Sigmoid colon (tissue), 7 donors: ENCODE measurements around the gene PIGW. TPM values are rescaled to one million over a fixed set of nuclear protein-coding genes. Genes with fewer than 3 reads are reported as not detected.

Experiments used
- DNase-seq: peaks from one replicate; pipeline ENCODE4 v3.0.0-alpha.2; 2019
- H3K27ac ChIP-seq, 4 donors: fragments of 200-600 bp; sonication (generic); one replicate each; pipeline ENCODE4 v1.5.1; 2016 to 2019; ENCODE audit warnings: mild to moderate bottlenecking in 1 of 4
- H3K27me3 ChIP-seq, 3 donors: fragments of 200-600 bp; sonication (generic); one replicate each; pipeline ENCODE4 v1.5.1; 2019; ENCODE audit warnings: mild to moderate bottlenecking in 1 of 3
- H3K36me3 ChIP-seq, 4 donors: fragments of 200-600 bp; sonication (generic); one replicate each; pipeline ENCODE4 v1.5.1; 2016 to 2019
- H3K4me1 ChIP-seq, 4 donors: fragments of 200-600 bp; sonication (generic); one replicate each; pipeline ENCODE4 v1.5.1; 2017 to 2019
- H3K4me3 ChIP-seq, 4 donors: fragments of 200-600 bp; sonication (generic); one replicate each; pipeline ENCODE4 v1.5.1; 2017 to 2019; ENCODE audit warnings: mild to moderate bottlenecking in 2 of 4, moderate library complexity in 1 of 4
- H3K9me3 ChIP-seq, 4 donors: fragments of 200-600 bp in 3 of 4; sonication (generic) in 3 of 4; one replicate each; pipeline versions ENCODE4 v1.5.1 to v1.6.1; 2013 to 2019
- CTCF ChIP-seq, 4 experiments: fragments of 450-650 bp in 3 of 4; fragments of 200-600 bp in 1 of 4; IDR thresholded peaks; one replicate each; pipeline ENCODE4 v1.5.1; 2016 to 2019; ENCODE audit warnings: antibody characterized with exemption in 4 of 4, mild to moderate bottlenecking in 3 of 4, moderate library complexity in 2 of 4
- EP300 ChIP-seq, 4 donors: sonication (generic); formaldehyde crosslinking; IDR thresholded peaks; one replicate each; pipeline ENCODE4 v1.6.1; 2017; ENCODE audit warnings: antibody characterized with exemption in 4 of 4
- POLR2A ChIP-seq, 2 donors: fragments of 450-650 bp; IDR thresholded peaks; one replicate each; pipeline ENCODE4 v1.6.1; 2016; ENCODE audit warnings: antibody characterized with exemption in 2 of 2, mild to moderate bottlenecking in 2 of 2, moderate library complexity in 2 of 2
- POLR2AphosphoS5 ChIP-seq, 4 donors: sonication (generic); formaldehyde crosslinking; IDR thresholded peaks; one replicate each; pipeline ENCODE4 v1.6.1; 2017; ENCODE audit warnings: antibody characterized with exemption in 4 of 4
- WGBS, 2 donors: extraction: QIAGEN DNeasy Blood & Tissue Kit; methylation state at CpG; one replicate each; pipeline ENCODE4 v1.1.7; 2013; 5-methylcytosine and 5-hydroxymethylcytosine counted together
- intact Hi-C: fragments of 100-400 bp; cut with DNase I; formaldehyde crosslinking; loops from one replicate; pipeline ENCODE4 v1.15.1; 2023
- polyA plus RNA-seq, 3 donors: library from polyadenylated mRNA; stranded (reverse); fragments of 200-250 nt; gene quantifications; one replicate each; pipeline ENCODE4 v1.2.3, GENCODE V29; 2013
- small RNA-seq, 3 donors: library from RNA; depleted of rRNA; stranded (forward); fragments of <200 nt; gene quantifications; one replicate each; pipeline ENCODE3, GENCODE V24; 2016
- total RNA-seq, 4 donors: library from RNA; depleted of rRNA; stranded (reverse); fragments of >200 nt; gene quantifications; one replicate each; pipeline ENCODE4 v1.1.0, GENCODE V29; 2016
- donor health status: healthy with polysubstance abuse.
- donor health status: Bipolar disorder and iron deficiency.
- donor health status: healthy.

PIGW gene
- total and polyA plus RNA-seq, 7 donors = 1.7 to 8.6 (median 3.7) TPM

- TF ChIP-seq CTCF (IDR thresholded peaks at IDR 0.05) (no peak), POLR2A (IDR thresholded peaks at IDR 0.05) (no peak), EP300 (IDR thresholded peaks at IDR 0.05) (no peak), POLR2AphosphoS5 (IDR thresholded peaks at IDR 0.05) (no peak)
- H3K27me3 ChIP-seq = no peaks in the 10 kb centered on the region
- no peaks in the 10 kb centered on the region for H3K9me3 ChIP-seq
- no peak for DNase-seq
- H3K36me3 ChIP-seq = peaks cover 20 to 76% (median 30%) of the 10 kb centered on the region in 4 donors
- no peak overlapping the region for H3K27ac ChIP-seq
- intact Hi-C loops = no loop called here
- H3K4me3 ChIP-seq = no peak overlapping the region
- WGBS, 2 donors = 85 to 95% methylated on average over 2 of the region's 2 CpGs
- no peaks in the 10 kb centered on the region for H3K4me1 ChIP-seq
These were observed 42.0 kb downstream of the PIGW start for GRCh38 chr17:36576793-36577192.

GRCh38 chr17:36578671-36579070 is 43.9 kb downstream of the PIGW start:
- H3K4me3 ChIP-seq = no peak overlapping the region
- H3K27me3 ChIP-seq = no peaks in the 10 kb centered on the region
- peaks cover 27 to 76% (median 39%) of the 10 kb centered on the region in 4 donors for H3K36me3 ChIP-seq
- intact Hi-C loops = no loop called here
- TF ChIP-seq POLR2AphosphoS5 (IDR thresholded peaks at IDR 0.05) = no peak
- TF ChIP-seq CTCF (IDR thresholded peaks at IDR 0.05) = no peak
- no peak for TF ChIP-seq EP300 (IDR thresholded peaks at IDR 0.05)
- no peak for TF ChIP-seq POLR2A (IDR thresholded peaks at IDR 0.05)
- no peaks in the 10 kb centered on the region for H3K4me1 ChIP-seq
- no peaks in the 10 kb centered on the region for H3K9me3 ChIP-seq
- WGBS, 2 donors = 95 to 96% methylated on average over 2 of the region's 2 CpGs
- H3K27ac ChIP-seq = no peak overlapping the region
- DNase-seq = no peak

- no peak overlapping the region for H3K27ac ChIP-seq
- H3K27me3 ChIP-seq = no peaks in the 10 kb centered on the region
- WGBS, 2 donors = 20 to 65% methylated on average over 1 of the region's 1 CpG
- no peaks in the 10 kb centered on the region for H3K9me3 ChIP-seq
- intact Hi-C loops = no loop called here
- H3K4me1 ChIP-seq = no peaks in the 10 kb centered on the region
- TF ChIP-seq POLR2AphosphoS5 (IDR thresholded peaks at IDR 0.05) (no peak), POLR2A (IDR thresholded peaks at IDR 0.05) (no peak)
- peaks cover 32 to 99% (median 58%) of the 10 kb centered on the region in 4 donors for H3K36me3 ChIP-seq
- no peak for DNase-seq
- no peak overlapping the region for H3K4me3 ChIP-seq
These were observed 49.0 kb downstream of the PIGW start for GRCh38 chr17:36583787-36584186.

GRCh38 chr17:36586138-36586537 is 51.4 kb downstream of the PIGW start:
- H3K36me3 ChIP-seq = peaks cover 20 to 94% (median 42%) of the 10 kb centered on the region in 4 donors
- H3K27me3 ChIP-seq = no peaks in the 10 kb centered on the region
- no peaks in the 10 kb centered on the region for H3K9me3 ChIP-seq
- TF ChIP-seq POLR2A (IDR thresholded peaks at IDR 0.05) (no peak), POLR2AphosphoS5 (IDR thresholded peaks at IDR 0.05) (no peak), EP300 (IDR thresholded peaks at IDR 0.05) (no peak), CTCF (IDR thresholded peaks at IDR 0.05) (no peak)
- H3K27ac ChIP-seq = no peak overlapping the region
- H3K4me3 ChIP-seq = no peak overlapping the region
- DNase-seq = no peak
- 96 to 97% methylated on average over 2 of the region's 2 CpGs for WGBS, 2 donors
- peaks cover 0 to 3% (median 2%) of the 10 kb centered on the region in 4 donors for H3K4me1 ChIP-seq
- intact Hi-C loops = no loop called here

Small RNA genes within 50 kb of the gene (small RNA-seq; reads per million reads assigned to genes)
- gene RNA5SP439 = 0 reads per million in 3 donors

Other genes starting within 250 kb of the PIGW start
- gene TBC1D3G, start 211.1 kb upstream of the PIGW start, total RNA-seq = 1 to 10 TPM in 1 of 4 donors, not detected in 3; 1.4 TPM
- gene TBC1D3G, start 211.1 kb upstream of the PIGW start, polyA plus RNA-seq = under 1 TPM in 1 of 3 donors, not detected in 2; 0.46 TPM
- not detected for gene TBC1D3H, start 146.6 kb upstream of the PIGW start, total RNA-seq
- gene TBC1D3H, start 146.6 kb upstream of the PIGW start, polyA plus RNA-seq = under 1 TPM in 1 of 3 donors, not detected in 2; 0.46 TPM
- gene ZNHIT3, start 48.3 kb upstream of the PIGW start, total RNA-seq = 10 to 100 TPM; 31.0 to 59.9 (median 44.9) TPM
- 10 to 100 TPM; 49.9 to 60.7 (median 51.8) TPM for gene ZNHIT3, start 48.3 kb upstream of the PIGW start, polyA plus RNA-seq
- gene MYO19, start 119 bp upstream of the PIGW start, total RNA-seq = 10 to 100 TPM; 49.9 to 67.2 (median 59.5) TPM
- 10 to 100 TPM; 19.2 to 60.6 (median 20.3) TPM for gene MYO19, start 119 bp upstream of the PIGW start, polyA plus RNA-seq
- gene GGNBP2, start 9.9 kb downstream of the PIGW start, total RNA-seq = 10 to 100 TPM; 57.4 to 62.2 (median 59.2) TPM
- 10 to 100 TPM; 43.5 to 55.3 (median 51.7) TPM for gene GGNBP2, start 9.9 kb downstream of the PIGW start, polyA plus RNA-seq
- gene DHRS11, start 56.9 kb downstream of the PIGW start, total RNA-seq = 1 to 10 TPM; 4.3 to 8.9 (median 7.5) TPM
- gene DHRS11, start 56.9 kb downstream of the PIGW start, polyA plus RNA-seq = 100 to 1,000 TPM in 2 of 3 donors, 10 to 100 TPM in 1; 97.6 to 239 (median 212) TPM
- 1 to 10 TPM; 2.8 to 5.3 (median 3.9) TPM for gene MRM1, start 66.6 kb downstream of the PIGW start, total RNA-seq
- gene MRM1, start 66.6 kb downstream of the PIGW start, polyA plus RNA-seq = 10 to 100 TPM in 1 of 3 donors, 1 to 10 TPM in 2; 5.4 to 15.0 (median 8.3) TPM